Glutamatergic neuron (in vitro differentiated cells): ENCODE results near the gene USP25. TPM values are rescaled to one million over a fixed set of nuclear protein-coding genes. Genes with fewer than 3 reads are reported as not detected.

Experiments used
- DNase-seq: peaks from one replicate; pipeline ENCODE4 v3.0.0; 2022
- H3K27ac Mint-ChIP-seq: one replicate; pipeline ENCODE4 v1.8.0; 2020; ENCODE audit warnings: mild to moderate bottlenecking, mixed read lengths, inconsistent platforms; ENCODE audit not compliant: unreplicated experiment
- H3K27me3 Mint-ChIP-seq: one replicate; pipeline ENCODE4 v1.8.0; 2020; ENCODE audit warnings: mild to moderate bottlenecking, moderate library complexity, mixed read lengths, inconsistent platforms; ENCODE audit not compliant: unreplicated experiment
- H3K36me3 Mint-ChIP-seq: one replicate; pipeline ENCODE4 v1.8.0; 2020; ENCODE audit warnings: mild to moderate bottlenecking, mixed read lengths, inconsistent platforms; ENCODE audit not compliant: unreplicated experiment
- H3K4me1 Mint-ChIP-seq: one replicate; pipeline ENCODE4 v1.8.0; 2020; ENCODE audit warnings: mild to moderate bottlenecking, low read depth, mixed read lengths, inconsistent platforms; ENCODE audit not compliant: unreplicated experiment
- H3K4me3 Mint-ChIP-seq: one replicate; pipeline ENCODE4 v1.8.0; 2020; ENCODE audit warnings: mild to moderate bottlenecking, mixed read lengths, inconsistent platforms; ENCODE audit not compliant: unreplicated experiment
- H3K9me3 Mint-ChIP-seq: one replicate; pipeline ENCODE4 v1.8.0; 2020; ENCODE audit warnings: mild to moderate bottlenecking, moderate library complexity, mixed read lengths, inconsistent platforms; ENCODE audit not compliant: unreplicated experiment
- total RNA-seq: library from RNA; stranded (reverse); fragmentation: NEBNext Ultra II Directional; extraction: Animal tissue kit (Norgen Biotek cat#: 25700); gene quantifications from one replicate; pipeline ENCODE4 v1.2.1, GENCODE V29; 2021; ENCODE audit not compliant: unreplicated experiment
- TF ChIP-seq, protein P1 (sequence below): fragments of 200-600 bp; sonication (generic); IDR thresholded peaks from one replicate; pipeline ENCODE4 v1.5.0; 2021; ENCODE audit not compliant: partially characterized antibody, unreplicated experiment

Gene USP25
- total RNA-seq, 1 donor from 2014 or later = 16.3 TPM

DNA sequence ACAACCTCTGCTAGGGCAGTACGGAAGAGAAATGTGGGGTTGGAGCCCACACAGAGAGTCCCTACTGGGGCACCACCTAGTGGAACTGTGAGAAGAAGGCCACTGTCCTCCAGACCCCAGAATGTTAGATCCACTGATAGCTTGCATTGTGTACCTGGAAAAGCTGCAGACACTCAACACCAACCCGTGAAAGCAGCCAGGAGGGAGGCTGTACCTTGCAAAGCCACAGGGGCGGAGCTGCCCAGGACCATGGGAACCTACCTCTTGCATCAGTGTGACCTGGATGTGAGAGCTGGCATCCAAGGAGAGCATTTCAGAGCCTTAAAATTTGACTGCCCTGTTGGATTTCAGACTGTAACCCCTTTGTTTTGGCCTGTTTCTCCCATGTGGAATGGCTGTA is 85.5 kb downstream of the USP25 start:
- H3K9me3 Mint-ChIP-seq = no peaks in the 10 kb centered on the region
- H3K27me3 Mint-ChIP-seq = no peaks in the 10 kb centered on the region
- no peak for DNase-seq
- no peaks in the 10 kb centered on the region for H3K4me1 Mint-ChIP-seq
- H3K36me3 Mint-ChIP-seq = peaks cover 17% of the 10 kb centered on the region
- no peak overlapping the region for H3K4me3 Mint-ChIP-seq
- TF ChIP-seq, protein P1, sequence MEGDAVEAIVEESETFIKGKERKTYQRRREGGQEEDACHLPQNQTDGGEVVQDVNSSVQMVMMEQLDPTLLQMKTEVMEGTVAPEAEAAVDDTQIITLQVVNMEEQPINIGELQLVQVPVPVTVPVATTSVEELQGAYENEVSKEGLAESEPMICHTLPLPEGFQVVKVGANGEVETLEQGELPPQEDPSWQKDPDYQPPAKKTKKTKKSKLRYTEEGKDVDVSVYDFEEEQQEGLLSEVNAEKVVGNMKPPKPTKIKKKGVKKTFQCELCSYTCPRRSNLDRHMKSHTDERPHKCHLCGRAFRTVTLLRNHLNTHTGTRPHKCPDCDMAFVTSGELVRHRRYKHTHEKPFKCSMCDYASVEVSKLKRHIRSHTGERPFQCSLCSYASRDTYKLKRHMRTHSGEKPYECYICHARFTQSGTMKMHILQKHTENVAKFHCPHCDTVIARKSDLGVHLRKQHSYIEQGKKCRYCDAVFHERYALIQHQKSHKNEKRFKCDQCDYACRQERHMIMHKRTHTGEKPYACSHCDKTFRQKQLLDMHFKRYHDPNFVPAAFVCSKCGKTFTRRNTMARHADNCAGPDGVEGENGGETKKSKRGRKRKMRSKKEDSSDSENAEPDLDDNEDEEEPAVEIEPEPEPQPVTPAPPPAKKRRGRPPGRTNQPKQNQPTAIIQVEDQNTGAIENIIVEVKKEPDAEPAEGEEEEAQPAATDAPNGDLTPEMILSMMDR = no peak
- no peak overlapping the region for H3K27ac Mint-ChIP-seq

DNA sequence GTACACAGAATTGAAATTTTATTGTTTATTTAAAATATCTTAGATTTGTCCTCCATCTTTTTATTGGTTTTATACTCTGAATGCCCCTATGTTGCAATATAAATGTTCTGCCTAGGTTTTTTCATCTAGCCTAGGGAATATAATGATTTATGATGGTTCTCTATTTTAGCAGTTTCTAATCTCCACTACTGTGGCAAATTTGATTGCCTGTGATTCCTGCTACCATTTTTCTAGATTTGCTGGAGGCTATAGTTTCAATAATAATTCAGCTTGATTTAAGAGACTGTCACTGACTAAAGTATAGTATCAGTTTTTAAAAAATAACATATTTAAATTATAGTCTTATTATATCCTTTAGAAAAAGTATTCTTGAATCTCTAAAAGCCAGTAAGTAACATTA is 90.5 kb downstream of the USP25 start:
- Mint-ChIP-seq H3K4me1 (no peaks in the 10 kb centered on the region), H3K36me3 (peaks cover 11% of the 10 kb centered on the region), H3K27ac (no peak overlapping the region), H3K4me3 (no peak overlapping the region), H3K9me3 (no peaks in the 10 kb centered on the region), H3K27me3 (no peaks in the 10 kb centered on the region)
- TF ChIP-seq, protein P1 = no peak
- DNase-seq = no peak

DNA sequence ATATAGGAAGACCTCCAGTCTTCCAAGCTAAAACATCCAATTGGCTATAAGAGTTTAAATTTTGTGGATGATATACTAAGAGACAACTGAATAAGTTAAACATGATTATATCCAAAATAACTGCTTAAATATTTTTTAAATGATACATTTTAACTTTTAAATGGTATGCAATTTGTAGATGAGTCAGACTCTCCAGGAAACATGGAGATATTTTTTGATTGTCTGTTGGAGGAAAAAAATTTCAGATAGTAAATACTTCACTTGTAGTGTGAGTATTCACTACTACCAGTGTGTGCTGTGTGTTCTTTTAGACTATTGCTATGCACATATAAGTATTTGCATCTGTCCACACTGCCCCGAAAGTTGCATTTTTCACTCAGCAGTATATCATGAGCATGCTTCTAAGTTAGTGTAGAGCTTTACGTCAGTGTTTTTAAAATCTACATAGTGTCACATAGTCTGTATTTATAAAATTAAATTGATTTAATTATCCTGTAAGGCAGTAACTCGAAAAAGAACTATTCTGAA is 91.1 kb downstream of the USP25 start:
- TF ChIP-seq, protein P1 = no peak
- Mint-ChIP-seq H3K4me1 (no peaks in the 10 kb centered on the region), H3K27me3 (no peaks in the 10 kb centered on the region), H3K36me3 (peaks cover 7% of the 10 kb centered on the region), H3K27ac (no peak overlapping the region), H3K4me3 (no peak overlapping the region), H3K9me3 (no peaks in the 10 kb centered on the region)
- no peak for DNase-seq

DNA sequence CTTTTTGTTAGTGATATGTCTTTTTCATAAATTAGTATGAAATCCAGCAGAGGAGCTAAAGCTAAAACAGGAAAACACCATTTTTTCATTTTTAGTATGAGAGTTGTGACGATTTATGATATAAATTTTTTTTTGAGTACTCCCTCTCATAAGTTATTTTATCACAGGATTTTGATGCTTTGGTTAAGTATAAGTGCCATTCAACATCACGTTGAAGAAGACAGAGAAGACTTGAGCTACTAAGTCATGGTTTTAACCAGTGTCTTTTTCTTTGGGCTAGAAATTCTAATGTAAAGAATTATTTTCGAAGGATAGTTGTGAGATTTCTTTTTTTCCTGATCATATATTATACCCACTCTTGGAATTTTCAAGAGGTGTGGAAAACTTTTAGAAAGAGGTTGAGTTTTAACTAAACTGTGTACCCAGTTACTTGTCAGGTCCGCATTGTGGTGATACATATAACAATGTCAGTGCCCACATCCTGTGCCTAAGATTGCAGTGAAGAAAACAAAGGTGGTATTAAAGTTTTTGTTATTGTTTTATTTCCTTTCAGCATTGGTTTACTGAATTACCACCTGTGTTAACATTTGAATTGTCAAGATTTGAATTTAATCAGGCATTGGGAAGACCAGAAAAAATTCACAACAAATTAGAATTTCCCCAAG is 93.8 kb downstream of the USP25 start:
- no peak for DNase-seq
- H3K4me1 Mint-ChIP-seq = peaks cover 9% of the 10 kb centered on the region
- H3K27ac Mint-ChIP-seq = no peak overlapping the region
- peaks cover 2% of the 10 kb centered on the region for H3K27me3 Mint-ChIP-seq
- H3K36me3 Mint-ChIP-seq = no peaks in the 10 kb centered on the region
- TF ChIP-seq, protein P1 = no peak
- H3K9me3 Mint-ChIP-seq = peaks cover 4% of the 10 kb centered on the region
- no peak overlapping the region for H3K4me3 Mint-ChIP-seq

DNA sequence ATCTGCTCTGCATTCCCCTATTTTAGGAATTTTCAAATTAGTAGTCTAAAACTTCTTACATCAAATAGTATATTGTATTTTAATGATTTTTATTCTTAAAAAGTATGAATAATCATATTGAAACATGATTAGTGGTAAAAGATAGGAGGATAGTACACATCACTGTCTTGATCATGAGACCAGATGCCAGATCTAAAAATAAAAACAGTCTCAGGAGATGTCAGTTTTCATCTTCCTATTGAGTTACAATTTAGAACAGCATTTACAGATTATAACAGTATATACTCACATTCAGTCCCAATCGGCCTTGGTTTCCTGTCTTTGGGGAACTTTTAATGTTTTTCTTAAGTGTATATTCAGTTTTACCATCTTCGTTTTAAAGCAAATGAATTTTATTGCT is 95.9 kb downstream of the USP25 start:
- peaks cover 4% of the 10 kb centered on the region for H3K9me3 Mint-ChIP-seq
- H3K27ac Mint-ChIP-seq = no peak overlapping the region
- peaks cover 2% of the 10 kb centered on the region for H3K27me3 Mint-ChIP-seq
- no peaks in the 10 kb centered on the region for H3K36me3 Mint-ChIP-seq
- no peak overlapping the region for H3K4me3 Mint-ChIP-seq
- no peak for DNase-seq
- peaks cover 9% of the 10 kb centered on the region for H3K4me1 Mint-ChIP-seq
- TF ChIP-seq, protein P1 = no peak
